ENCODE measurements around the gene LNPK. TPM values are rescaled to one million over a fixed set of nuclear protein-coding genes. Genes with fewer than 3 reads are reported as not detected.
"Not testable (repeated sequence)": the region's sequence is repeated elsewhere in the genome, so short reads cannot be mapped to it uniquely, and the experiment has no call there.

LNPK gene
- total RNA-seq, 1 donor from 2014 or later = 19.2 TPM

GRCh38 chr2:175913849-175914743, 88.0 kb downstream of the LNPK start:
- ATAC-seq = peak; percentile 83
- peak; percentile 76 for DNase-seq (ENCODE audit: low spot score)

- ATAC-seq = not testable (repeated sequence)
These were observed 88.8 kb downstream of the LNPK start for GRCh38 chr2:175913267-175913666.

DNA sequence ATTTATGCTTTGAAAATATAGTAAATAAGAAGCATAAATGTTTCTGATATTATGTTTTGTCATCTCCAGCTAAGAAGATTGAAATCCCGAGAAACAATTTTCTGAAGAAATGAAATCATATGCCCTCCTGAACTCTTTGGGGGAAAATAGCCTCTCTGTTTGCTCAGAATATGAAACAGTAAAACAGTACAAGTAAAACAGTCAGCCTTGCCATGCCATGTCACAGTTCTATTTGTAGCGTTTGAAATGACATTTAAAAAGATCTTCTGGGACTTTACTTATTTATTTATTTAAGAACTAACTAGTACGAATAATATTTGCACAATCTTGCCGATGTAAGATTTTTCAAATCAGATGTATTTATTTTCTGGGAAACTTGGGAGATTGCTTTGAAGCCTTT, 98.0 kb downstream of the LNPK start:
- no peak for ATAC-seq
- DNase-seq (ENCODE audit: low spot score) = no peak

More at GRCh38 chr2:175913267-175913666, 88.8 kb downstream of the LNPK start:
- DNase-seq (ENCODE audit: low spot score) = not testable (repeated sequence)

- DNase-seq (ENCODE audit: low spot score) = no peak
- ATAC-seq = no peak
These were observed 98.6 kb downstream of the LNPK start for GRCh38 chr2:175903384-175903936.

DNA sequence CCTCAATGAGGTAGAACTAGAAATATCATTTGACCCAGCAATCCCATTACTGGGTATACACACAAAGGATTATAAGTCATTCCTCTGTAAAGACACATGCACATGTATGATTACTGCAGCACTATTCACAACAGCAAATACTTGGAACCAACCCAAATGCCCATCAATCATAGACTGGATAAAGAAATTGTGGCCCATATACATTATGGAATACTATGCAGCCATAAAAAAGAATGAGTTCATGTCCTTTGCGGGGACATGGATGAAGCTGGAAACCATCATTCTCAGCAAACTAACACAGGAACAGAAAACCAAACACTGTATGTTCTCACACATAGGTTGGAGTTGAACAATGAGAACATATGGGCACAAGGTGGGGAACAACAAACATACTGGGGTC, 106.1 kb downstream of the LNPK start:
- not testable (repeated sequence) for ATAC-seq

DNA sequence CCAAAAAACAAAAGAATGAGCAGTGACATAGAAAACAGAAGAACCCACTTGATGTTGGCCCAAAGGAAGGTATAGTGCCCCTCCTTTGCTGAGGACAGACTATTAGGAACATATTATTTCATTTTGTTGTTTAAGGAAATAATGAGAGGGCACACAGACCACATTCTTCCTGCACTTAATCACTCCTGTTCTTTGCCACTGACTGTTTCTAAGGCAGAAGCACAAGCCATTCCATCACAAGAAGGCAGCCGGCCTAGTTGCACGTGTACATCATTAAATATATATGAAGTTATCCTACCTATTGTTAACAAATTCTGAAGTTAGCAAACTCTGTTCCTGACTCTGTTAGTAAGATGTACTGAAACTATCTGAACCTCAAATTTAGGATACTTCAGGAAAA, 110.0 kb downstream of the LNPK start:
- DNase-seq (ENCODE audit: low spot score) (no peak), ATAC-seq (no peak)

More for the DNA sequence above, 106.1 kb downstream of the LNPK start:
- DNase-seq (ENCODE audit: low spot score) = not testable (repeated sequence)

- DNase-seq (ENCODE audit: low spot score) = no peak
- ATAC-seq = no peak
These were observed 111.3 kb downstream of the LNPK start for GRCh38 chr2:175890636-175891242.

DNA sequence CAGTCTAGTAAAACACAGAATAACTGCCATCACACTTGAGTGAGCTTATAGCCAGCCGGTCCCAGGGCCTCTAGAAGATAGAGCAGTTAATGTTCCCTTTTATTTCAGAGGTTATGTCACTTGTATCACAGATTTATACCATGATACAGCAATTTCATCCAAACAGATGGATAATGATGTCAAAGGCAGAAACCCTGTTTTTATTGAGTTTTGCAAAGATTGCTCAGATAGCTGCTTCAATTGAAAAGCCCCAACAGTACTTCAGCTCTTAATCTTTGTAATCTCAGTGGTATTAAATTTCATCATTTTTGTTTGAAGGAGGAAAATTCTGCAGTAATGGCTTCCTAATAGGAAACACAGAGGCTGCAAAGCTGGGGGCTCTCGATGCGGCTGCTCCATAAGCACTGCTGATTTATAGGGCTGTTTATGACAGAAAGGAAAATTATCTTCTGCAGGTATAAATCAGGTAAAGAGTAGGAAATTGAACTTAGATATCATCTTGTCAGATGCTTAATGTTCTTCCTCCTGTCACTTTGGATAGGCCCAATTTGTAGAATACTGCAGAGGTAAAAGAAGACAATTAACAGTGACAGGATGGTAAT, 112.3 kb downstream of the LNPK start:
- DNase-seq (ENCODE audit: low spot score) = no peak
- no peak for ATAC-seq

- ATAC-seq = no peak
- no peak for DNase-seq (ENCODE audit: low spot score)
These were observed 114.3 kb downstream of the LNPK start for GRCh38 chr2:175887776-175888175.

GRCh38 chr2:175884697-175885393, 117.2 kb downstream of the LNPK start:
- DNase-seq (ENCODE audit: low spot score) = no peak
- no peak for ATAC-seq

DNA sequence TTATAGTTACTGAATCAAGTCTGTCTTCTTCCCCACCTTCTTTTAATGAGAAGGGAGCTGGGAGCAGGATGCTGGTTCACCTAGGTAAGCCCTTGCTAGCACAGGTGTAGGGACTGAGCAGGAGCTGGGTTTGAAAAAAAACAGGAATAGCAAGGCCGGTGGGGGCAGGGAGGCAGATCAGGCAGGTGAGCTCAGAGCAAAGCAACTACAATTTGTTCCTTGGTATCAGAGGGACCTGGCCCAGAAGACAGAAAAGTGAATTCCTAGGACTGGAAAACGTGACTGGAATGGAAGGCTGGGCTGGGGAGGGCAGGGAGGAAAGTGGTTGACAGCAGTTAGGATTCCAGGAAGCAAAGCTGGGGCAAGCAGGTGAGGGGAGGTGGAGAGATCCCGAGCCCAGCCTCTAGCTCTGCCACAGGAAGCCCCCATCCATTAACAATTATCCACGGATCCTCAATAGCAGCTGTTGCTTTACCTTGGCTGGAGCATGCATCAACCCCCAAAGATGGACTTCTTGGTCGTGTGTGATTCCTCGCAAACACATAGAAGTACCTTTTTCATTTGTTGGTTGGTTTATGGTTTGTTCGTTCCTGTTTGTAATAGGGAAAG, 118.4 kb downstream of the LNPK start:
- ATAC-seq (no peak), DNase-seq (ENCODE audit: low spot score) (no peak)

DNA sequence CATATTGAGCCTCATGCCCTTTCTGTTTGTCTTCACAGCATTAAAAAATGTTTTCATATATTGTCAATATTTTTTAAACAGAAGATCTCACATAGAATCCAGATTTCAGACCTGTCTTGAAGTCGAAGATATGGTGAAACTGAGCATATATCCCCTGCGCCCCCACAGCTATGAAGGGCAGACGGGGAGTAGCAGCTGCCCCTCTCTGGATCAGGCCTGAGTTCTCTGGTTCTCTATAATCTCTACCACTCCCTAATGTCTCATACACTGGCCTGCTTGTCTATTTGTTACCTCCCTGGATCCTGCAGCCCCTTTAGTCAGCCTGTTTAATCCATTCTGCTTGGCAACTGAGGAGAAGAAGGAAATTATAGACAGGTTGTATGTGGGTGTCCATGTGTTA, 122.4 kb downstream of the LNPK start:
- no peak for DNase-seq (ENCODE audit: low spot score)
- no peak for ATAC-seq

DNA sequence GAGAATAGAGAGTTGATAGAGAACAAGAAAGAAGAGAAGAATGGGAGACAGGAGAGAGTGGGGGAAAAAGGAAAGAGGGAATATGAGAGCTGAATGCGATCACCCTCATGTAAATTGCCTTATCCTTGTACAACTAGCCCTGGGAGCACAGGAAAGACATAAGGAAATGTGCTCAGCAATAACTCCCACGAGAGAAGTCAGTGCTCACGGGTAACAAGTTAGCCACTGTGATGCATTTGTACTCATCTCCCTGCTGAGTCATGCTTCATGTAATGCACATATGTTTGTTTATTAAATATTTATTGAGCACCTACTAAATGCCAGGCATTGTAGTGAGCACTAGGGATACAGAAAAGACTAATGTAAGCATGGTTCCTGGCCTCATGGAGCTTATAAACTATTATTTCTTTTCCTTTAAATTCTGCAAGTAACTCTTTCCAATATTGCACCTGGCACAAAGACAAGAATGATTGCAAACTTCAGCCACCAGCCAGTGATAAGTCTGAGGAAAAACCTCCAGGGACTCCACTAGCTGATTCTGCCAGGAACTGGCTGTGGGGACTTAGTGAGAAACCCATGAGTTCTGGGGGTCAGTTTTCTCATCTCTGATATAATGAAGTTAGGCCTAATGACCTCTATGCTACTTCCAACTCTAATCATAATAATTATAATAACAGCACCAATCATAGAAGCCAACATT, 124.1 kb downstream of the LNPK start:
- no peak for DNase-seq (ENCODE audit: low spot score)

DNA sequence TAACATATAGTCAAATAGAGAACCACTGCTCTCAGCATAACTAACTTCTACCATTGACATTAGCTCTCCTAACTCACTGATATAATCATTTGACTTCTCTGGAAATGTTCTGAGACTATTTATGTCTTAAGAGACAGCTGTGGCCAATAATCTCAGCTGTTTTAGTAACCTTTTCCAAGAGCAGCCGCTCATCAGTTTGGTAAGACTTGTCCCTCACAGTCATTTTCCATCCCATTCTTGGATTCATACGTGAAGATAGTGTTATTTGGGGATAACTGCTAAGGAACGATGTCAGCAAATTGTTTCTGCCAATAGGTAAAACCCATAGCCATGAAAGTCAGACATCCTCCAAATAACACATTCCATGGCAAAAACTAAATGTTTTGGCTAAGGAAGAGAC, 127.8 kb downstream of the LNPK start:
- ATAC-seq (no peak), DNase-seq (ENCODE audit: low spot score) (no peak)

More for the DNA sequence above, 124.1 kb downstream of the LNPK start:
- no peak for ATAC-seq

Other genes with a start within 250 kb of the LNPK start
- gene EVX2, start 81.7 kb upstream of the LNPK start, total RNA-seq = not detected
- not detected for gene HOXD13, start 90.5 kb upstream of the LNPK start, total RNA-seq
- gene HOXD12, start 97.5 kb upstream of the LNPK start, total RNA-seq = not detected
- gene HOXD11, start 105.0 kb upstream of the LNPK start, total RNA-seq = not detected
- gene HOXD10, start 114.5 kb upstream of the LNPK start, total RNA-seq = not detected
- not detected for gene HOXD9, start 120.5 kb upstream of the LNPK start, total RNA-seq
- not detected for gene HOXD8, start 127.4 kb upstream of the LNPK start, total RNA-seq
- not detected for gene HOXD4, start 149.3 kb upstream of the LNPK start, total RNA-seq
- gene HOXD3, start 155.0 kb upstream of the LNPK start, total RNA-seq = not detected
- not detected for gene HOXD1, start 186.4 kb upstream of the LNPK start, total RNA-seq

All from left lobe of liver (tissue), 2 donors.